Measurements from ENCODE around the gene IGHMBP2. TPM values are rescaled to one million over a fixed set of nuclear protein-coding genes. Genes with fewer than 3 reads are reported as not detected.
A peak's percentile ranks its signal among the peaks of the same experiment; 100 is the strongest.

Gene IGHMBP2
- total RNA-seq, 1 donor: 10.8 TPM

DNA sequence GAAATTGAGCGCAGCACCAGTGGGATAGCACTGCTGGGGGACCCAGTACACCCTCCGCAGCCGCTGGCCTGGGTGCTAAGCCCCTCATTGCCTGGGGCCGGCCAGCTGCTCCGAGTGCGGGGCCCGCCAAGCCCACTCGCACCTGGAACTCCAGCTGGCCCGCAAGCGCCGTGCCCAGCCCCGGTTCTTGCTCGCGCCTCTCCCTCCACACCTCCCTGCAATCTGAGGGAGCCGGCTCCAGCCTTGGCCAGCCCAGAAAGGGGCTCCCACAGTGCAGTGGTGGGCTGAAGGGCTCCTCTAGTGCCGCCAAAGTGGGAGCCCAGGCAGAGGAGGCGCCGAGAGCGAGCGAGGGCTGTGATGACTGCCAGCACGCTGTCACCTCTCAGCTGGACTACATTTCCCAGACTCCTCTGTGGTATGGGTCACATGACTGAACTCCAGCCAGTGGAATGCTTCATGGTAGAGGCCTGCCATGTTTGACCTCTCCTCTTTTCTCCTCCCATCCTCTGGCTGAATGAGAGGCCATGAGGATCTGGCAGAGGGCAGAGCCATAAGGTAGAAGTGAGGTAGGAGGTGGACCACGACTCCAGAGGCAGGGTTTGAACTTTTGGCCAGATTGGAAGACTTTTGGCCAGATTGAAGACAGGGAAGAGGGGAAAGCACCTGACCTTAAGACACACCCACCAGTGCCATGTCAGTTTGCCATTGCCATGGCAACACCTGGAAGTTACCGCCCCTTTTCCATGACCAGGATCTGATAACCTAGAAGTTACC lies 70.9 kb downstream of the IGHMBP2 start:
- TF ChIP-seq, protein P1, sequence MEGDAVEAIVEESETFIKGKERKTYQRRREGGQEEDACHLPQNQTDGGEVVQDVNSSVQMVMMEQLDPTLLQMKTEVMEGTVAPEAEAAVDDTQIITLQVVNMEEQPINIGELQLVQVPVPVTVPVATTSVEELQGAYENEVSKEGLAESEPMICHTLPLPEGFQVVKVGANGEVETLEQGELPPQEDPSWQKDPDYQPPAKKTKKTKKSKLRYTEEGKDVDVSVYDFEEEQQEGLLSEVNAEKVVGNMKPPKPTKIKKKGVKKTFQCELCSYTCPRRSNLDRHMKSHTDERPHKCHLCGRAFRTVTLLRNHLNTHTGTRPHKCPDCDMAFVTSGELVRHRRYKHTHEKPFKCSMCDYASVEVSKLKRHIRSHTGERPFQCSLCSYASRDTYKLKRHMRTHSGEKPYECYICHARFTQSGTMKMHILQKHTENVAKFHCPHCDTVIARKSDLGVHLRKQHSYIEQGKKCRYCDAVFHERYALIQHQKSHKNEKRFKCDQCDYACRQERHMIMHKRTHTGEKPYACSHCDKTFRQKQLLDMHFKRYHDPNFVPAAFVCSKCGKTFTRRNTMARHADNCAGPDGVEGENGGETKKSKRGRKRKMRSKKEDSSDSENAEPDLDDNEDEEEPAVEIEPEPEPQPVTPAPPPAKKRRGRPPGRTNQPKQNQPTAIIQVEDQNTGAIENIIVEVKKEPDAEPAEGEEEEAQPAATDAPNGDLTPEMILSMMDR (IDR thresholded peaks at IDR 0.05; ENCODE audit: insufficient read depth, low read length): no peak
- H3K4me3 ChIP-seq (ENCODE audit: low read depth, low read length): no peak overlapping the region
- DNase-seq (ENCODE audit: low read depth): no peak

DNA sequence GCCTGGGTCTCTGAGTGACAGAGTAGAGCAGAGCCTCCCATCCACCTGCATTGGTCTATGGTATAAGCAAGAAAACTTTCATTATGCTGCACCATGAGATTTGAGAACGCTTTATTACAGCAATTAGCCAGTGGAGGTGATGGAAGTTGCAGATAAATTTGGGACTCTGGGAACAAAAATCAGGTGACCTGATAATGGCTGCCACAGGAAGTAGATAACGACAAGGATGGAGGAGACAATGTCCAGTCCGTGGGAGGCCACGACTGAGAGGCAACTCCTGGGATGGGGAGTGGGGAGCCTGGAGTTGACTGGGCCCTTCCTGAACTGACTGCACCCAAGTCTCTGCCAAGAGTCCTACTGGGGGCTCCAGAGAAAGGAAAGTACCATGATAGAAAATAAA lies 72.4 kb downstream of the IGHMBP2 start:
- TF ChIP-seq, protein P1 (IDR thresholded peaks at IDR 0.05; ENCODE audit: insufficient read depth, low read length): no peak
- DNase-seq (ENCODE audit: low read depth): no peak
- no peak overlapping the region for H3K4me3 ChIP-seq (ENCODE audit: low read depth, low read length)

DNA sequence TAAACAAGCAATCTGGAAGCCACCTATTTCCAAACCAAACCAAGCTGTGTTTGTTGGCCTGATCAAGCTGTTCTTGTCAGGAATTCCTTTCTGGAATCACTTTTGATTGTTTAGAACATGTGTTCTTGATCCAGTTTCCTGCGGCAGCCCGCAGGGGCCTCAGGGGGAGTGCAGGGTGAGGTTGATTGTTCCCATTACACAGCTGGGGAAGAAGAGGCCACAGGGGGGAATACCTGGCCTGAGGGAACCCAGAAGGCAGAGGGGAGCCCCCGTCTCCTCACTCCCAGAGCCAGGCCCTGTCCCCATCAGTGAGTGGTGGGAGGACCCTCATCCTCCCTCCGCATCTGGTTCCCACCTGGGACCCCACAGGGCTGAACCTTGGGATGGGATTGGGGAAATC lies 72.9 kb downstream of the IGHMBP2 start:
- TF ChIP-seq, protein P1 (IDR thresholded peaks at IDR 0.05; ENCODE audit: insufficient read depth, low read length): no peak
- H3K4me3 ChIP-seq (ENCODE audit: low read depth, low read length): no peak overlapping the region
- DNase-seq (ENCODE audit: low read depth): peak; percentile 58

DNA sequence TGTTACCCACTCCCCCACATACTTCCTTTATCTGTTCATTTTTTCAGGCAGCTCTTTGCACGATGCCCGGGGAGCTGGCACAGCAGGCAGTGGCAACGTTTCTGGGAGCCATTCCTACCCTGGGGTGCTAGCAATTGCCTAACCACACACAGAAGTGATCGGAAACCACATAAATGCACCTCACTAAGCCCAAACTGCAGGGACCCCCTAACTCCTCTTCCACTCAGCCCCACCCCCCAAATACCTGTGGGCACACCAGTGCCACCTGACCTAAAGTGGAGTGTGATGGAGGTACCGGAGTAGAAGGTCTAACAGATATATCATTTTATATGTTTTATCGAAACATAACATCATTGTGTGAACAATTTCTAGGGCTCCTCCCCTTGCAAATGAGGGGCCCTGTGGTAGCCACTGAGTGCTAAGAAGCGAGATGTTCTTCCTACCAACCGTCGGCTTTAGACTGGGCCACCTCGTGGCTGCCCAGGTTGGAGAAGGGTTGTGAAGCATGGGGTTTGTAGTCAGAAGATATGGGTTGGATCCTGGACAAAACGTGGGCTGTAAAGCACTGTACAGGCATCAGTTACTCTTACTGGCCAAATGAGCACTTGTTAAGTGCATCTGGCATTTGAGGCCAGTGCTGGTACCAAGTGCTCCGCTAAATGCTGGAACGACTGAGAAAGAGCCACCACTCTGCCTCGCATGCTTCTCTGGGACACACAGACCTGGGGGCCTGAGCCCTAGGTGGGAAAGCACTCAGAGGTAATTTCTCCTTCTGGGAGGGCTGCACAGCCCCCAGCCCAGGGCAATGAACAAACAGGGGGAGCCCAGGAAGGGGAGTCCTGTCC lies 74.3 kb downstream of the IGHMBP2 start:
- DNase-seq (ENCODE audit: low read depth): no peak
- H3K4me3 ChIP-seq (ENCODE audit: low read depth, low read length): no peak overlapping the region
- TF ChIP-seq, protein P1 (IDR thresholded peaks at IDR 0.05; ENCODE audit: insufficient read depth, low read length): no peak

DNA sequence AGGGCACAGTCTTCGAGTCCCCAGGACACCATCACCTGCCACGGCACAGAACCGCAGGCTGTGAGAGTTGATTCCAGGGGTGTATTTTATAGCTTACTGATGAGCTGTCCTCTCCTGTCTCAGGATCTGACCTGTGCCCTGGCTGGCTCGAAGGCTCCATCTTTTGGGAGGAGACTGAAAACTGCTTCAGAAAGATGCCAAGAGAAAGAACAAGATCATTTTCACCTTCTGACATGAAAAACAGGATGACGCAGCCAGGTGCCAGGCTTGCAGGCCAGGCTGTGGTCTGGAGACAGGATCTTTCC lies 74.9 kb downstream of the IGHMBP2 start:
- TF ChIP-seq, protein P1 (IDR thresholded peaks at IDR 0.05; ENCODE audit: insufficient read depth, low read length): no peak
- no peak for DNase-seq (ENCODE audit: low read depth)

DNA sequence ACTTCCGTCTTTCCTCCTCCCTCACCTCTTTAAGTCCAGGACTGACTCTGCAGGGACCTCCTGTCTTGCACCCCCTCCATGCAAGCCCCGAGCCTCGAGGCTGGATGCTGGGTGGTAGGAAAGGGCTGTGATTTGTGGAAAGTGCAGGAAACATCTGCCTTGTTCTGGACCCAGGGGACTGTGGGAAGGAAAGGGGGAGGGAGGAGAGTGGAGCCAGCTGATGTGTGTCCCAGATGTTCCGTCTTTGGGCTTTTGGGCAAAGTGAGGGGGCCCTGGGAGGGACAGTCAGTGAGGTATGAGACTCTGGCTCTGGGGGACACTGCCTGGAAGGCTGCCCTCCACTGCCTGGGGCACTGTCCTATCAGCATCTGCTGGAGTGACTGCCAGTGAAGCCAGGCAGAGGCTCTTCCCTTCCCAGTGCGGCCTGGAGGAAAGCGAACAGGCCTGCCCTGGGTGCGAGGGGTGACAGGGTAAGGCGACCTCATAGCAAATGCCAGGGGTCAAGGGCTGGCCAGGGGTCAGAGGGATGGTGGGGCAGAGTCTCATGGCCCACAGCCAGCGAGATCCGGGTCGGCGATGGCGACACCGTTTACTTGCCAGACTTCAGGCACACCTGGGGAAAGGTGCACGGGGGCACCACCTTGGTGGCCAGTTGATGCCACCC lies 75.4 kb downstream of the IGHMBP2 start:
- H3K4me3 ChIP-seq (ENCODE audit: low read depth, low read length): no peak overlapping the region
- no peak for DNase-seq (ENCODE audit: low read depth)

More for the DNA sequence above, 74.9 kb downstream of the IGHMBP2 start:
- H3K4me3 ChIP-seq (ENCODE audit: low read depth, low read length): no peak overlapping the region

More for the DNA sequence above, 75.4 kb downstream of the IGHMBP2 start:
- TF ChIP-seq, protein P1 (IDR thresholded peaks at IDR 0.05; ENCODE audit: insufficient read depth, low read length): no peak
